NCI-H187 (cell line): ENCODE results near the gene KMT2E.

Source experiments
- DNase-seq, 2 experiments: peaks; one replicate each; lab custom pipeline; 2025; lab: John Stamatoyannopoulos, UW

KMT2E gene

DNA sequence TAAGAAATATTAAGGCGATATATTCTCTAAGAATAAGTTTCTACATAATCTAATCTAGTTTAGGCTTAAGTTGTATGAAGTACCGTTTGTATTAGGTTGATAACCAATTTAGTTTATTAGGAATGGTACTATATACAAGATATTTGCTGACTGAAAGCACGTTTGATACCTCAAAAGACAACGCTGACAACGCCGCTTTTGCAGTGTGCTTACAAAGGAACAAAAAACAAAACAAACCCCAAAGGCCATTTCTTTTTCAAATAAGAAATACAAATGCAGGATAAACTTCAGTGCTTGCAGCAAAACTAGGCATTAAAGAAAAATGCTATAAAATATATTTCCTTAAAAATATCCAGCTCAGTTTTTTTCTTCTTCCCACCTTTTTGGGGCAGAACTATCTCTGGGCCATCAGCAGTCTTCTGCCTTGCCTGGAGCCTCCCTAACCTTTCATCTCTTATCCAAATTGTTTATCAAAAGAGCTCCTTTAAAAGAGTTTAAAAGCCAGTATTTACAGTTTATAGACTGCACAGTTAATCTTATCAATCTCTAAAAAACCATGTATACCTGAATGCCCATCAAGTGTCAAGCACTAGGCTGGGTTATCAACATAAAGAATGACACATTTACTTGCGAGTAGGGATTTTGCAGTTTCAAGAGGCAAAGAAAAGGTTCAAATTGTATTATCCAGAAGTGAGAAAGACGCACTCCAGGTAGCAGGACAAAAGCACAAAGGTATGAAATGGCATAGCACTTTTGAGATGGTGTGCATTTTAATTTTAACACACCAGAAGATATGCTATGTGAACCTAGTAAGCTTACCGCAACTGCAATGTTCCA, 4.1 kb upstream of the KMT2E start:
- no peak for DNase-seq

DNA sequence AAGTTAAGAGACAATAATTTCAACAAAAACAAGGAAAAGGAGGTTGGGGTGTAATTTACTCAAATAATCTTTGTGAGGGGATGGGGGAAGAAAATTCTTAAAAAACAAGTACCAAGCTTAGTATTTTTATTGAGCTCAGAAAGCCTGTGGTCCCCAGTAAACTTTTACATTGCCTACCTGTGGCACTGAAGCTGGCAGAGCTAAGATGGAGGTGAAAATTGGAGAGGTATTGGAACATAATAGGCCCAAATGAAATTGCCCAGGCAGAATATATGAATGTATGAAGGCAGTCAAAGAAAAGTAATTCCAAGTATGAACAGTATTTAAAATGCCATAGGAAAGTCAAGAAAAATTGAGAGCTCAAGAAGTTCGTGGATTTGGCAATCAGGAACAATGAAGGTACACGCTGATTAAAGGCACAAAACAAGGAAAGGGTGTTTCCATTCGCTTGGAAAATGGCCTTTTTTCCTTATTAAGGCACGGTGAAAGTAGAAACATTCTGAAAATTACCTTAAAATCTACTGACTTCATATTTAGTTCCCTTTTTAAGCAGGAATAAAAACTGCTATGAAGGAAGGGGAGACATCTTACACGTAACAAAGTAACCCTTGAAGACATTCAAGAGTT, 3.4 kb upstream of the KMT2E start:
- no peak for DNase-seq

DNA sequence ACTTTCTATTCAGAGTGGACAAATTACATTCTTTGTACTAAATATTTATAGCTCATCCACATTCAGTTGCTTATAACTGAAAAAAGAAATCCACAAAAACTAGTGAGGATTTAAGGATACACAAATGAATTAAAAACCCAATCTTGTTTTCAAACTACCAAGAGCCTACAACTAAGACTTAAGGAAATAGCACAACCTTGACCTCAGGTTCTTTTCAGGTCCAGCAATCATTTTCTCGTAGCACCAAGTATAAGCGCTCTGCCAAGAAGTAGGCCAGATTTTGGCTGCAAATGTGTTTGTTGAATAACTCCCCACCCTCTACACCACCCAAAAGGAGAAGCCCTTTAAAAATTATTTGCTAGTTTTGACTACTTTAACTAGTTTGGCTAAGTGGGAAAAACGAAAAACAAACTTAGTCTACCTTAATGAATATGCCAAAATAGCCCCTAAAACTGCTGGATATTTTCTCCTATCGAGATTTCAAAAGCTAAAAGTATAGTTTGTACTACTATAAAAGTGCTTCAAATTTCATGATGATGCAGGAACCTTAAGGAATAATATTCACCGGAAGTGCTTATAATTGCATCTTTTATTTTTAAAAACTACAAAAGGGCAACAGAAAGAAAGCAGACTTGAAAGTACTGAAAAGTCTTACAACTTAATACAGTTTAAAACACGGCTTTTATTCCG, 2.7 kb upstream of the KMT2E start:
- no peak for DNase-seq

DNA sequence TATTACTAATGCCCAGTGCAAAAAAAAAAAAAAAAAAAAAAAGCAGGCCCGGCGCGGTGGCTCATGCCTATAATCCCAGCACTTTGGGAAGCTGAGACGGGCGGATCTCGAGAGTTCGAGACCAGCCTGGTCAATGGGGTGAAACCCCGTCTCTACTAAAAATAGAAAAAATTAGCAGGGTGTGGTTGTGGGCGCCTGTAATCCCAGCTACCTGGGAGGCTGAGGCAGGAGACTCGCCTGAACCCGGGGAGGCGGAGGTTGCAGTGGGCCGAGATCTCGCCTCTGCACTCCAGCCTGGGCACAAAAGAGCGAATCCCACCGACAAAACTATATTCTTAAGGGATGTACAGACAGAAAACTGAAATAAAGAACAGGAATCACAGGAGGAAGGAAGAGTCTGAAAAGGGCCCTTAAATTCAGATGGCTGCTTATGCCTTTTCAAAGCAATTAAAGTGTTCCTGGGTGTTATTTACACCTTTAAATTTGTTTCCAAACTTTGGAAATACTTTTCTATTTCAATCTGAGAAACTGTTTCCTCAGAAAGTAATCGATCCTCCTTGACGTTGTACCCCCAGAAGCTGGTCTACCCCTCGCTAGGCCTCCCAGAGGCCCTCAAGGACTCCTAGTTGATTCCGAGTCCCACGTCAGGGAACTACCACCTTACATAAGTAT, 2.0 kb upstream of the KMT2E start:
- no peak for DNase-seq

DNA sequence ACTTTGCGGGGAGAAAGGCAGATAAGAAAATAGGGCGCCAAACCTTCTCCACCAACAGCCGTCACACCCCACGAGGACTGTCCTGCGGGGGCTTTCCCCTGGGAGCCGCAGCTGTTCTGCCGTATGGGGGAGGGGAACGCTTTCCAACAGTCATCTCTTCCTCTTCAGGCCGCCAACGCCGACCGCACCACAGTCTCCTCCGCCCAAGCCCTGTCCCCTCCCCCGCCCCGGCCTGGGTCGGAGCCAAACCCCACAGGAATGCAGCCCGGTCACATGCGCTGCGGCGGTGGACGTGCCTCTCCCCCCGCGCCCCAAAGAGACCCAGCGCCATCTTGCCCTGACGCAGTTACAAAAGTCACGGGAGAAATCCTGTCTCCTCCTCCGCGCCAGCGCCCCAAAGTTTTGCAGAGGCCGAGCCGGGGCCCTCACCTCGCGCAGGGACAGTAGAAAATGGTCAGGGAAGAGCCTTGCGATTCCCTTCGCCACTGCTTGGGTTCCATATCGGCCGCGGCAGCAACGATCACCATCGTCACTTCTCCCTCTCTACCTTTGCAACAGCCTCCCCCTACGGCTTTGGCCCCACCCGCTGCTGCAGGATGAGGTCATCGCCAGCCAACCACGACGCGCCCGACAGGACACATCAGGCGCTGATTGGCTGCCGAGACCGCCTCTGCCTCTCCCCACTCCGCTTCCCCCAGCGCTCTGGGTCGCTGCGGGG, 1.3 kb upstream of the KMT2E start:
- DNase-seq, result peak; percentile 97 to 99

DNA sequence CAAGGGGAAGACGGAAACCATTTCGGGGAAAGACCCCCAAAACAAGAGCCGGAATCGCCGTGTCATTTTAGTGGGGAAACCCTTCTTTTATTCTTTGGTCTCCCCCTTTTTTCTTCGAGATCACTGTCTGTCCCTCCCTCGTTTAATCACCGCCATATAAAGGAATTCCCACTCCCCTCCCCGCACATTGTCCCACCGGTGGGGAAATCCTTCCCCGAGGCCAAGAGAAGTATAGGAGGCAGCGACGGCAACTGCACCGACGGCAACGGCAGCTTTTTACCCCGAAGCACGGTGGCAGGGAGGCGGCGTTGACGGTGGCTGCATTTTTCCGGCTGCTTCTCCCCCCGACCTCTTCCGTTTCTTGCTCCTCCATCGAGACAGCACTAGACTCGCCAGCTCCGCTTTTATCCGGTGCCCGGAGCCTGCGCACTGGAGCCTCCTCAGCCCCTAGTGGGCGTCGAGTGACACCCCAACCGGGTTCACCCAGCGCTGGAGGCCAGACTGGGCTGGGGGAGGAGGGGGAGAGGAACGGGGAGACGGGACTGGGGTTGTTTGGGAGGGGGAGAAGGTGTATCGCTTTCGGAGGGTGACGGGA, 687 bp upstream of the KMT2E start:
- peak; percentile 88 to 92 for DNase-seq

DNA sequence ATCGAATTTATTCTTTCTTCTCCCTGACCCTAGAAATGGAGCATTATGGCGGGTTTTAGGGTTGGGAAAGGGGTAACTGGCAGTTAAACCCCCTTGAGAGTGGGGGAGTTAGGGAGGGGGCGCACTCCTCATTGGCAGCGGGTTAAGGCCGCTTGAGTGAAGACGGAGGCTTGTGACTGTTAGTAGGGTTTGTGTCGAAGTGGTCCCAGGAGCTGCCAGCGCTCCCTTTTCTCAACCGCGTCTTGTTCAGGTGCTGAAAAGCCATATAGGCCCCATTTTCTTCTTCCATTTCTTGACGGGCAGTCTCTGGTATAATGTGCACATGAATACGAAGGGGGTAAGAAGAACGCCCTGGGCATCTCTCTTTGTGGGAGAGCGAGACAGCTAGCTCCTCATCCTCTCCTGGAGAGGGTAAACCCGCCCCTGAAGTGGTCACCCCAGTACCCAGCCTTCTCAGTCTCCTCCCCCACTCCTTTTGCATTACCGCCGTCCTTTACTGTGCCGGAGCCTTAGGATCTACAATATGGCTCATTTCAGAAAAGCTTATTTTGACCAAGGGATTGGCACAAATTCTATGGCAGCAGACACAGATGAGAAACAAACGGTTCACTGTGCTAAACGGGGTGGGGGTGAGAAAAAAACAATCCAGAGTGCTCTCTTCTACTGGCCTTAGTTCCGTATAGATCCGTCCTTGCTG, 836 bp downstream of the KMT2E start:
- DNase-seq, result peak in 1 of 2 experiments; percentile 67

DNA sequence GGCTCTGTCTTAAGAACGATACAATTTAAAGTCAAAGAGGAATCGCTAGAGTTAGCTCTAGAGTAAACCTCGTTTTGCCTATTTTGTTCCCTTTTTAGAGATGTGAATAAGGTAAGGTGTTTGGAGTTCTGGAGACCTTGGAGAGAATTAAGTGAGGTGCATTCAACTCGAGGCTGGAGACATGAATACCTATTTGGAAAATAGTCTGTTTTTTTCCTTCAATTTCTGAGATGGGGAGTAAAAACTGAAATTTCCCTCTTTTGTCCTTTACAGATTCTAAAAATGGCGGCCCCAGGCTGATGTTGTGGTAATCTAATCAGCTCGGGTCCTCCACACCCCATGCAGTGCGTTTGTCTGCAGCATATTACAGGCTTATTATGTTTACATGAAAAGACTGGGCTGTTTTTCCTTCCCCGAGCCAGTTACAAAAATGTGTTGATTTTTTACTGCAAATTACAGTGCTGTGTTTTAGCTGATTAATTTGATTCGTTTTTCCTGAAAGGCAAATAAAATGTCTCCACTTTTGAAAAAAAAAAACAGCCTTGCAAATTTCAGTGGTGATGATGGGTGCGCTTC, 1.5 kb downstream of the KMT2E start:
- DNase-seq, result no peak

DNA sequence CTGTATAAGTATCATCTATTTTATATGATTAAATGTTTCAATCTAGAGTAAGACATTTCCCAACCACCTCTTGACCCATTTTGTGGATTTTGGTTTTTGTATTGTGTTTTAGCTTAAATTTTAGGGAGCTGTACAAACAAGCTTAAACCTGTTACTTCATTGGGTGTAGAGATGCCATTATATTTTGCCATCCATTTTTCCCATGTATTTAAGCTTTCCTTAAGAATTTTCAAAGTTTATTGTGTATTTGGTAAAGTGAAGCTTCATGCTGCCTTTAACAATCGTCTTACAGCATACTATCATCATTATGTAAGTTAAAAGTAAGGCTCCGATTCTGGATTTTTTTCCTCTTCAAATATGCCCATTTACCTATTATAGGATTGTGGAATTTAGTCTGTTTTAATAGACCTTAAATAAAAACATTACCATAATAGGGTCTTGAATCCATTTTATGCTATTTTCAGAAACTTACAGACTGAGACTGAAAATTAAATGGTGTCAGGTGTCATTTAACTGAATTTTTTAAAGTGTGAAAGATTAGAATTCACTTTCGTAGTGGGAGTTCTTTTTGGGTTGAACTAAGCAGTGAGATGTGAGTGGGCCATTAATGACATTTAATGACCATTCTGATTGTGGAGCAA, 2.2 kb downstream of the KMT2E start:
- no peak for DNase-seq

DNA sequence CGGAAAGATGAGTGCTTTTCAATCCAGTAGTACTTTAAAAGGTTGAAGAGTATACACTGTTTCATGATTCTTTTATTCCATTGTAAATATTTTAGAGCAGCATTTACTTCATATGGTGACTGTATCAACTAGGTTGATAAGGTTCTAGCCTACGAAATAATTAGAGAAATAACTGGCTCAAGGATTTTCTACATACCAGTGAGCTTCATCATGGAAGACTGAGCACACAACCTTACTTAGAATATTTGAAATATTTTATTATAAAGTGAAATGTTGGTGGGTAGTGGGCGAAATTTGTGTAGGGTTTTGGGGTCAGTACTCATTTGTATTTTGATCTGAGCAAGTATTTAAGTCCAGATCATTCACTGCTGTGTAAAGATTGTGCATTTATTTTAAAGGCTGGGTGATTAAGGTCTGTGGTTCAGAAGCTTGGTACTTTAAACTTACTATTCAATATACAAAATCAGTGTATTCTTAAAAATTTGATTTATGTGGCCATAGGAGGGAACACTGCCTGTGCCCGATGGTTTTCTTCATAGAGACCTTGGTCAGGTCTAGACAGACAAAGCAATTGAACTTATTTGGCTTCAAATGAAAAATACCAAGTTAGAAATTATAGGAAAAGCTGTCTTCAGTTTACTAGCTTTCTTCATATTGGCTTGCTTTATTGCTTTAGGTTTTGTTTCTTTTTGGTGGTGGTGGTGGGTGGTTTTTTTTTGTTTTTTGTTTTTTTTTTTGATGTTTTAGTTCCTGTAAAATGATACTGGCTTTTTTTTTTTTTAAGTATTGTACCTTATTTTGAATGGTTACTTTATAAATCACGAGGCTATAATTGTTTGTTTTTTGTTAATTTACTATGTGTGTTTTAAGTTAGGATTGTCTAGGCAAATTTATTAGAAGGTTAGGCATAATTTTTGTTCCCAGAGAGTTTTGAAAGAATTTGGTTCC, 3.0 kb downstream of the KMT2E start:
- no peak for DNase-seq

DNA sequence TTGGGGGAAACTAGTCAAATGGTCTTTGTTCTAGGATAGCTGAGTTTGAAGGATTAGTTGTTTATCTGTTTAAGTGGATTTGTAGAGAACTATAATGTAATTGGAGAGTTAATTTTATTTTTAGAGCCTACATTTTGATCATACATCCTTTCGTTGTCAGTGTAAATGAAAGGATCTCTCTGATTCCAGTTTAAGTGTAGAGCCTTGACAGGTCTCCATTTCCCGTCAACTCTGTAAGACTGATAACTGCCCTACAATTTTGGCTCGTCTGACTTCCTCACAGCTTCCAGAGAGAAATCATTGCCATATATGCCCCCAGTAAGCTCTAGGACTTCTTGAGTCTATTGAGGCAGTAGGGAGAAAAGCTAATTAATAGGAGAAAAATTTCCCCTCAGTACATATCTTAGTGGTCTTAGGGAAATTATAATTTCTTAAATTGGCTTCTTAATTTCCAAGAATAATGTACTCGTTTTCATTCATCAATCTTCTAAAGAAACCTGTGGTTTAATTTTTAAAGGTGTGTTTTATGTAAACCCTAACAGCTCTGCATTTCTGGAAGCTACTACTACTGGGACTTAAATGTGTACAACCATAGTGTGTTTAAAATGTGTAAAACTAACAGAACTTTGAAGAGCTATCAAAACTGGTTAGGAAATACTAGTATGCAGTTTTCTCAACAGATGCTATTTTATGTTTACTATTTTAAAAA, 3.8 kb downstream of the KMT2E start:
- DNase-seq, result no peak

DNA sequence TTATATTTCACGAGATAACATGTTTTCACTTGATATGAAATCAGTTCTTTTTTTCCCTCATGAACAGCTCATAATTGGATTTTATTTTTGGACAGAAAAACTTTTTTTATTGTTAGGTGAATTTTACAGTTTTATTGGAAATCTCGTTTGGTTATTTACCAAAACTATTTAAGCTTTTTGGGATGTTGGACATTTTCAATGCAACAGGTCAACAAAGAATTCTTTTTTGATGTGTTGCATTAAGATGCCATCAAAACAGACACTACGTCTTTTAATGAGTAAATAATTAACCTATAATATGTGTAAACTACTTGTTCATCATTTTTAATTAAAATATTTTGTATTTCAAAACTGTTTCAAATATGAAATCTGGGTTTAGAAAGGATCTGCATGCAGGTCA, 5.3 kb downstream of the KMT2E start:
- no peak for DNase-seq

DNA sequence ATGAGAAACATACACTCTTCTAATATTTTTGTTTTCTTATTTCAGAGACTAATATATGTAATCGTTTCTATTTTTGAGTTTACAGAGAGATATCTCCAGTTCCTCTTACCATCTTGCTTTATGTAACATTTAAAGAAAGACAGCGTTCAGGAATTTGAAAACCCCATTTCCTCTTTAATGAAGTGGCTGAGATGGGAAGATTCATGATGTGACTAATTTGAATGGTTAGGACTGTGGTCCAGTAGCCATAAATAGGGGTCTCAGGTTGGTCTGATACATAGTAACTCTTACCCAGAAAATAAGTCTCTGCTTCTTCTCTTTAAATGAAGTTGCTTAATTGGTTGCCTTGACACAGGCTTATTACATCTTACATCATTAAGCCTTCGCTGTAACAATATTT, 6.9 kb downstream of the KMT2E start:
- DNase-seq, result no peak

DNA sequence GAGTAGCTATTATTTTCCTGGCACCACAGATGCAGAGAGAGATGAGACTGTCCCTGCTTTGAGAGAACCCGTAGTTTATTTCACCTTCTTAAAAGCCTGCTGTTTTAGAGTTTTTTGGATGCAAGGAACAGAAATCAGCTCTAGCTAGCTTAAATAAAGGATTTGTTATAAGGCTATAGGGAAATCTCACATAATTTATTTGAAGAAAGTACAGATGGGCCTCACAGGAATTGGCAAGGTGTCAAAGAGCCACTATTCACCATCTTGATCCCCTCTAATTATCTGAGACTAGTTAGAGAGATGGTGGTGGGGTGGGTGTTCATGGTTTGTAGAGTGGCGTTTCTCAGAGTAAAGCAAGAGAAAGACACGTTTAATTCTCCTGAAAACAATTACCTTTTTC, 7.3 kb downstream of the KMT2E start:
- no peak for DNase-seq

DNA sequence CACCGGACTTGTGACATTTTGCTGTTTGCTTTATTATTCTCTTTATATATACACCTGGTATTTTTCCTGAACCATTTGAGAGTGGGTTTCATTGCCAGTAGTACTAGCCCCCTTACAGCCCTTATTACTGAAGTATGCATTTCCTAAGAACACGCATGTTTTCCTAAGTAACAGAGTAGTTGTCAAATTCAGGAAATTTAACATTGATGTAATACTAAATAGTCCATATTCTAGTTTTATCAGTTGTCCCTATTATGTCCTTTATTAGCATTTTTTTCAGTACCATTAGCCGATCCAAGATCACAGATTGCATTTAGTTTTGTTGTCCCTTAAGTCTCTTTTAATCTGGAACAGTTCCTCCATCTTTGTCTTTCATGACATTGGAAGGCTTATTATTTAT, 8.0 kb downstream of the KMT2E start:
- no peak for DNase-seq

DNA sequence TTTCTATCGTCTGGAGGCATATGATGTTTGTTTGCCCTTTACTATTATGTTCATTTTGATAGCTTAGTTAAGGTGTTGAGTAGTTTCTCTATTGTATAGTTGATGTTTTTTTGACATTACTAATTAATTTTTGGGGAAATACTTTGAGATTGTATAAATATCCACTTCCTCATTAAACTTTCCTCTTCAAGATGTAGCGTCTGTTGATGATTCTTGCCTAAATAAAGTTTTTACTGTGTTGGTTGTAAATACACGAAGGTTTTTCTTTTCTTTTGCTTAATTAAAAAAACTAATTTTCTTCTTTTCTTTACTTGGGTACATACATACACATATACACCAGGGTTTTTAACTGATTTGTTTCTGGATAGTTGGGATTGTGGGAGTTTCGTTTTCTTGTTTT, 8.5 kb downstream of the KMT2E start:
- DNase-seq, result no peak

DNA sequence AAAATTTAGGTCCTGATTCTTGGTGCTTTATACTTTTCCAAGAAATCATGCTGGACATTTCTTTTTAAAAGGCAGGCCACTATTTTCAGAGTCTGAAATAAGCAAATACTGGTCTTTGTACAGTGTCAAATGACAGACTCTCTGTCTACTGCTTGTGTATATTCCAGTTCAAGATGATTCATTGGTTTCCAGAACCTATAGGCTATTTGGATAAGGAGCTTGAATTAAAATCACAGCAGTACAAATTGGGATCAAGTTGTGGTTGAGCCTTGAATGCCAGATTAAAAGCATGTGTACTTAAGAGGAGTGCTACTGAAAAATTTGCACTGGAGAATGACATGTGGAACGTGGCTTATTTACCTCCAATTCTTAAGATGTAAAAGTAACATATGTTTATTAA, 10.7 kb downstream of the KMT2E start:
- peak; percentile 8 to 23 for DNase-seq

DNA sequence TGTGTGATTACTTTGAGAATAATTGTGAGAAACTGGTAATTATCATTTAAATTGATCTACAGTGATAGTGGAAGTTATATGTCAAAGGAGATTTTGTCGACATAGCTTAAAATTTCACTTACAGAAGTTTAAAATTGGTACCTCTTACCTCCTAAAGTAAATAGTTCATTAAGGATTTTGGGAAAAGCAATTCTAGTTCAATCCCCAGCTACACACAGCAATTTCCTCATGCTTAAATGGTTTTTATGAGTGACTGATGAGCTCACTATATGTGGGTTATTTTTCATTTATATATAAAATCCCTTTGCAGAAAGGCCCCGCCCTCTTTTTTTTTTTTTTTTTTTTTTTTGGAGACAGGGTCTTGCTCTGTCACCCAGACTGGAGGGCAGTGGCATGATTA, 12.7 kb downstream of the KMT2E start:
- DNase-seq, result no peak
